Glutamatergic neuron (in vitro differentiated cells): ENCODE results near the gene OSBP2. TPM values are rescaled to one million over a fixed set of nuclear protein-coding genes. Genes with fewer than 3 reads are reported as not detected.

Experiments used
- DNase-seq: peaks from one replicate; pipeline ENCODE4 v3.0.0; 2022
- H3K27ac Mint-ChIP-seq: one replicate; pipeline ENCODE4 v1.8.0; 2020; ENCODE audit warnings: mild to moderate bottlenecking, mixed read lengths, inconsistent platforms; ENCODE audit not compliant: unreplicated experiment
- H3K27me3 Mint-ChIP-seq: one replicate; pipeline ENCODE4 v1.8.0; 2020; ENCODE audit warnings: mild to moderate bottlenecking, moderate library complexity, mixed read lengths, inconsistent platforms; ENCODE audit not compliant: unreplicated experiment
- H3K36me3 Mint-ChIP-seq: one replicate; pipeline ENCODE4 v1.8.0; 2020; ENCODE audit warnings: mild to moderate bottlenecking, mixed read lengths, inconsistent platforms; ENCODE audit not compliant: unreplicated experiment
- H3K4me1 Mint-ChIP-seq: one replicate; pipeline ENCODE4 v1.8.0; 2020; ENCODE audit warnings: mild to moderate bottlenecking, low read depth, mixed read lengths, inconsistent platforms; ENCODE audit not compliant: unreplicated experiment
- H3K4me3 Mint-ChIP-seq: one replicate; pipeline ENCODE4 v1.8.0; 2020; ENCODE audit warnings: mild to moderate bottlenecking, mixed read lengths, inconsistent platforms; ENCODE audit not compliant: unreplicated experiment
- H3K9me3 Mint-ChIP-seq: one replicate; pipeline ENCODE4 v1.8.0; 2020; ENCODE audit warnings: mild to moderate bottlenecking, moderate library complexity, mixed read lengths, inconsistent platforms; ENCODE audit not compliant: unreplicated experiment
- total RNA-seq: library from RNA; stranded (reverse); fragmentation: NEBNext Ultra II Directional; extraction: Animal tissue kit (Norgen Biotek cat#: 25700); gene quantifications from one replicate; pipeline ENCODE4 v1.2.1, GENCODE V29; 2021; ENCODE audit not compliant: unreplicated experiment
- TF ChIP-seq, protein P1 (sequence below): fragments of 200-600 bp; sonication (generic); IDR thresholded peaks from one replicate; pipeline ENCODE4 v1.5.0; 2021; ENCODE audit not compliant: partially characterized antibody, unreplicated experiment

OSBP2 gene
- total RNA-seq, 1 donor from 2014 or later, result 18.3 TPM

DNA sequence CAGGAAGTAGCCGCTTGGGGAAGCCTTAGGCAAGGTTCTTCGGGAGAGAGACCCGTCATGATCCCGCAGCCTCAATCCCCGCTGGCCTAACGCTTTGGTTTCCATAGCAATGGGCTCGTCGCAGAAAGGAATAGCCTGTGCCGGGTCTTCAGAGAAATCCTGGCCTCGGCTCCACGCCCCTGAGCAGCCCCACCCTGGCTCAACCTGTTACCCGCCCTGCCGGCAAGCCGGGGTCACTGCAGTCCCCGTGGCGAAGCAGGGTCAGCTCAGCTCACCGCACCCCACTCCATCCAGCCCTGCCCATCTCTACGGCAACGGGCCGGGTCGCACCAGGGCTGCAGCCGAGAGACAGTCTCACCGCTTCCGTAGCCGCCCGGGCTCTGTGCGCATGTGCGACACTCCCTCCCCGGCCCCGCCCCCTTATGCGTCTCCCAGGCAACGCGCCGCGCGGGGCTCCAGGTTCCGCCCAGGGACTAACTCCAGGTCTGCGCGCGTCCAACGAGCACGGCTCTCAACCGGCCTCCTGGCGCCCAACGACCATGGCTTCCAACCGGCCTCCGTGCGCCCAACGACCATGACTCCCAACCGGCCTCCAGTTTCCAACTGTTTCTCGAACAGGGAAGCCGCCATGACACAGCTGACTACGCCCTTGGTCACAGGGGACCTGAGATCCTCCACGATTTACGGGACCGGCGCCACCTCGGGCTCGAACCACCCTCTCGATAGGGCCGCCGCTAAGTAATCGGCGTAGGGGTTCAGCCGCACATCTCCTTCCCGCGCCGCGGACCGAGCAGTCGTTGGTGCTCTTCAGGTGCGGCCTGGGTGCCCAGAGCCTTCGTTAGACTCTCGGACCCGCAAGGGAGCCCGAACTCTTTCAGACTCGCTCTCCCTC lies 26.9 kb upstream of the OSBP2 start, which contains the start of gene DUSP18:
TSS of gene DUSP18 (minus strand) at position 382 of the 892 bp plus-strand sequence. CDS start 3,872 bp downstream, outside the sequence.
- H3K4me1 Mint-ChIP-seq, result peaks cover 12% of the 10 kb centered on the region
- H3K36me3 Mint-ChIP-seq, result no peaks in the 10 kb centered on the region
- TF ChIP-seq, protein P1, sequence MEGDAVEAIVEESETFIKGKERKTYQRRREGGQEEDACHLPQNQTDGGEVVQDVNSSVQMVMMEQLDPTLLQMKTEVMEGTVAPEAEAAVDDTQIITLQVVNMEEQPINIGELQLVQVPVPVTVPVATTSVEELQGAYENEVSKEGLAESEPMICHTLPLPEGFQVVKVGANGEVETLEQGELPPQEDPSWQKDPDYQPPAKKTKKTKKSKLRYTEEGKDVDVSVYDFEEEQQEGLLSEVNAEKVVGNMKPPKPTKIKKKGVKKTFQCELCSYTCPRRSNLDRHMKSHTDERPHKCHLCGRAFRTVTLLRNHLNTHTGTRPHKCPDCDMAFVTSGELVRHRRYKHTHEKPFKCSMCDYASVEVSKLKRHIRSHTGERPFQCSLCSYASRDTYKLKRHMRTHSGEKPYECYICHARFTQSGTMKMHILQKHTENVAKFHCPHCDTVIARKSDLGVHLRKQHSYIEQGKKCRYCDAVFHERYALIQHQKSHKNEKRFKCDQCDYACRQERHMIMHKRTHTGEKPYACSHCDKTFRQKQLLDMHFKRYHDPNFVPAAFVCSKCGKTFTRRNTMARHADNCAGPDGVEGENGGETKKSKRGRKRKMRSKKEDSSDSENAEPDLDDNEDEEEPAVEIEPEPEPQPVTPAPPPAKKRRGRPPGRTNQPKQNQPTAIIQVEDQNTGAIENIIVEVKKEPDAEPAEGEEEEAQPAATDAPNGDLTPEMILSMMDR, result peak; percentile 73
- peak; percentile 98 for DNase-seq
- H3K27ac Mint-ChIP-seq, result peak within 1 kb of the TSS; percentile 48
- H3K27me3 Mint-ChIP-seq, result peaks cover 3% of the 10 kb centered on the region
- no peaks in the 10 kb centered on the region for H3K9me3 Mint-ChIP-seq
- H3K4me3 Mint-ChIP-seq, result peak within 1 kb of the TSS; percentile 88

GRCh38 chr22:30668386-30668710 lies 26.3 kb upstream of the OSBP2 start:
- peak overlapping the region; percentile 88 for H3K4me3 Mint-ChIP-seq
- peaks cover 12% of the 10 kb centered on the region for H3K4me1 Mint-ChIP-seq
- peak overlapping the region; percentile 48 for H3K27ac Mint-ChIP-seq
- H3K36me3 Mint-ChIP-seq, result no peaks in the 10 kb centered on the region
- TF ChIP-seq, protein P1, result no peak
- H3K9me3 Mint-ChIP-seq, result no peaks in the 10 kb centered on the region
- DNase-seq, result no peak
- peaks cover 3% of the 10 kb centered on the region for H3K27me3 Mint-ChIP-seq

- Mint-ChIP-seq H3K36me3 (no peaks in the 10 kb centered on the region), H3K4me1 (peaks cover 22% of the 10 kb centered on the region), H3K27ac (no peak overlapping the region), H3K9me3 (no peaks in the 10 kb centered on the region), H3K27me3 (peaks cover 5% of the 10 kb centered on the region), H3K4me3 (no peak overlapping the region)
- TF ChIP-seq, protein P1, result no peak
- DNase-seq, result no peak
Observed at GRCh38 chr22:30671071-30671470, 23.6 kb upstream of the OSBP2 start.

GRCh38 chr22:30673136-30673535 lies 21.5 kb upstream of the OSBP2 start:
- Mint-ChIP-seq H3K27ac (no peak overlapping the region), H3K36me3 (no peaks in the 10 kb centered on the region), H3K9me3 (no peaks in the 10 kb centered on the region), H3K4me1 (peaks cover 29% of the 10 kb centered on the region), H3K4me3 (no peak overlapping the region), H3K27me3 (peaks cover 7% of the 10 kb centered on the region)
- TF ChIP-seq, protein P1, result no peak
- no peak for DNase-seq

DNA sequence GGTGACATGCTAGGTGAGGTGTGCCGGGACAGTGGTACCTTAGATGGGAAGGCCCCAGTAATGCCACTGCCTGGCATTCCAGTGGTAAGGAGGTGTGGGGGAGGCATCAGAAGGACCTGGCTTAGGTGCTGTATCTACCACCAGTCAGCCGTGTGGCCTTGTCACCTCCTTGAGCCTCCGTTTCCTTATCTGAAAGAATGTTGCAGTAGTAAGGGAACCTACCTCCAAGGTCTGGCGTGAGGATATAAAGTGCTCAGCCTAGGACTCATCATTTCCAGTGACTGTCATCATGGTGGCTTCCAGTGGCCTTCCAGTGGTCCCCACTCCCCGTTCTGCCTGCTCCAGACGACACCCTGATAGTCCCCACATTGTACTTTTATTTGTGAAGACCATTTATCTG lies 20.2 kb upstream of the OSBP2 start:
- no peak for DNase-seq
- no peaks in the 10 kb centered on the region for H3K36me3 Mint-ChIP-seq
- H3K9me3 Mint-ChIP-seq, result no peaks in the 10 kb centered on the region
- peaks cover 5% of the 10 kb centered on the region for H3K27me3 Mint-ChIP-seq
- no peak overlapping the region for H3K27ac Mint-ChIP-seq
- TF ChIP-seq, protein P1, result no peak
- peaks cover 28% of the 10 kb centered on the region for H3K4me1 Mint-ChIP-seq
- H3K4me3 Mint-ChIP-seq, result no peak overlapping the region
